GM21529 (cell line): Measurements from ENCODE around the gene FGFR2.
"Not testable (repeated sequence)": the region's sequence is repeated elsewhere in the genome, so short reads cannot be mapped to it uniquely, and the experiment has no call there.

Experiments
- ATAC-seq: cut with Tn5 transposase; IDR thresholded peaks from one replicate; pipeline ENCODE4 v1.9.1; 2021; ENCODE audit not compliant: unreplicated experiment

The FGFR2 gene

DNA sequence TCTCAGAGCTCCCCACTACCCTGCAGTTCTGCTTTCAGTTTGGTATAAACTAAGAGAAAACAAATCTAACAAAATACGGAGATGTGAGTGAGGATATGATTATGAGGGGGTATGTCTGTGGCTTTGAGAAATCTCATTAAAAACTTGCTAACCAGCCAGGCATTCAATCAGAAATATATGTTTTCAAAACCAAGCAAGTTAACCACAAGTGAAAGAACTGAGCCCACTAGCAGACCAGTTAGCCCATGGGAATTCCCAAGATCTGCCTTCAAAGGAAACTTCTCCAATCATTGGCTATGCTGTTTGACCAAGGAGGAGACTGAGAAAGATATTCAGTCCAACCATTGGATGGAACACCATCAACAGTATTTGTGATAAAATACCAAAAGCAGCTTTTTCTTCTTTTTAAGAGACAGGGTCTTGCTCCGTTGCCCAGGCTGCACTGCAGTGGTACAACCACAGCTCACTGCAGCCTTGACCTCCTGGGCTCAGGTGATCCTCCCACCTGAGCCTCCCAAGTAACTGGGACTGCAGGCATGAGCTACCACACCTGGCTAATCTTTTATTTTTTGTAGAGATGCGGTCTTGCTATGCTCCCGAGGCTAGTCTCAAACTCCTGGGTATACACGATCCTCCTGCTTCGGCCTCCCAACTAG is 41.2 kb downstream of the FGFR2 start:
- no peak for ATAC-seq

DNA sequence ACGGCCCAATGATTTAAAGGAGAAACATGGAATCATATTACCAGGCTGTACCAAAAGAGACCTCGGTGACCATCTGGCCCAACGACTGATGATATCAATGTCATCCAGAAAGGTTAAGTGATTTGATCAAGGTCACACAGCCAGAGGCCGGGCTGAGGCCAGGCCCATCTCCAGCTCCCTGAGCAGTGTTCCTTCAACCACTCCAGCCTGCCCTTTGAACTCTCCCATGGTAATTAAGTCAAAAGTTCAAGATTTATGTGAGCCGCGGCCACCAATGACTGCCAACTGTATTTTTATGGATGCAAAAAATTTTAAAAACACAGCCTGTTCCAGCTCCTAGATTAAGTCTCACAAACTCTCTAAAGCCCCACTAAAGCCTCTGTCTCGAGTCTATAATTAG is 41.8 kb downstream of the FGFR2 start:
- ATAC-seq, result no peak

DNA sequence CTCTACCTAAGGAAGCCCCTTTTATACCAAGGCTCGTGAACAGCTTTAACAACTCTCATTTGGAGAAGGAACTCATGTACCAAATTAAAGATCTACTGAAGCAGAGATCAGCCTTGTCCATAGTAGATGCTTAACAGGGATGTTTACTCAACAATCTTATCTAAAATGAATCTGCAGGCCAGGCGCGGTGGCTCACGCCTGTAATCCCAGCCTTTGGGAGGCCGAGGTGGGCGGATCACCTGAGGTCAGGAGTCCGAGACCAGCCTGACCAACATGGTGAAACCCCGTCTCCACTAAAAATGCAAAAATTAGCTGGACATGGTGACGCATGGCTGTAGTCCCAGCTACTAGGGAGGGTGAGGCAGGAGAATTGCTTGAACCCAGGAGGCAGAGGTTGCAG is 43.3 kb downstream of the FGFR2 start:
- not testable (repeated sequence) for ATAC-seq

DNA sequence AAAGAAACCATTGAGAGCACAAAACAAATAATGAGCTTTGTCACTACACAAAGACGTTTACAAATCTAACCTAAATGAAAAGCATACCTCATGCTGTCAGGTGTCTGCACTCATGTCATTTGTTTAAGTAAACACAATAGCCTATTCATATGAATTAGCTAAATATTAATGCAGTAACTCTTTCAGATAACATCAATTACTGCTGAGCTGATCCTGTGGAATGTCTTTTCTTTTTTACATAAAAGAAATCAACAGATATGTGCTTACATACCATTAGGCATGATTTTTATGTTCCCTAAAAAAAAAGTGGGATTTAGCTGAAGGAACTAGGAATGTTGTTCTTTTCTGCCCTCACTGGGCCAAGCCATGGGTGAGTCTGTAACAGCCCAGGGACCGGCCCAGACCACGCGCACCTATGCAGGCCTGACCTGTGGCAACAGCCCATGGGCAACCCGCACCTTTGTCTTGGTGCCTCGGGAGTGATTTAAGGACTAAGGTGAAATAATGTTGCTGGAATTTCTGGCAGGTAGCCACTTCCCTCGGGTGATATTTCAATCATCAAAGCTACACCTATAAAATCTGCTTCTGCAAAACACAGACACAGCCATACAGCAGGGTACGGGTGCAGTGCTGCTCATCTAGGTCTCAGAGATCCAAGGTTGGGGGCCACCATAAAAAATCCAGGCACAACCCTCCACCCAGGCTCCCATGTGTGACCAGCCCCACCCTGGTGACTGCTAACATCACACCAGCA is 44.6 kb downstream of the FGFR2 start:
- ATAC-seq, result no peak

DNA sequence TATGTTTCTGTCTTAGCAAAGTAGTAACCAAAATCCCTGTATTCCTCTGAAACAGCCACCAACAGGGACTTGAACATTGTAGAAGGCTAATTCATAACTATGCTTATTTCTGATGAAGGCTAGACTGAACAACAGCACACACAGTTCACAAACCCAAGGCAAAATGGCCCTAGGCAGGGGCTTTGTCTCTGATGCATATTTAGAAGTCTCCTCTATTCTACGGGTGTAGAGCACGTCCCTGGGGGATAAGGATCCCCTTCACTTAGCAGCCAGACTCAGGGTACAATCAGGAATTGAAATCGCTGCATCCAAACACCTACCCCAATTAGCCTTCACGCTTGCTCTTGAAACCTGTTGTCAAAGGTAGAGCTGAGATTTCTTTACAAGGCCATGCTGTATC is 45.5 kb downstream of the FGFR2 start:
- ATAC-seq, result no peak

DNA sequence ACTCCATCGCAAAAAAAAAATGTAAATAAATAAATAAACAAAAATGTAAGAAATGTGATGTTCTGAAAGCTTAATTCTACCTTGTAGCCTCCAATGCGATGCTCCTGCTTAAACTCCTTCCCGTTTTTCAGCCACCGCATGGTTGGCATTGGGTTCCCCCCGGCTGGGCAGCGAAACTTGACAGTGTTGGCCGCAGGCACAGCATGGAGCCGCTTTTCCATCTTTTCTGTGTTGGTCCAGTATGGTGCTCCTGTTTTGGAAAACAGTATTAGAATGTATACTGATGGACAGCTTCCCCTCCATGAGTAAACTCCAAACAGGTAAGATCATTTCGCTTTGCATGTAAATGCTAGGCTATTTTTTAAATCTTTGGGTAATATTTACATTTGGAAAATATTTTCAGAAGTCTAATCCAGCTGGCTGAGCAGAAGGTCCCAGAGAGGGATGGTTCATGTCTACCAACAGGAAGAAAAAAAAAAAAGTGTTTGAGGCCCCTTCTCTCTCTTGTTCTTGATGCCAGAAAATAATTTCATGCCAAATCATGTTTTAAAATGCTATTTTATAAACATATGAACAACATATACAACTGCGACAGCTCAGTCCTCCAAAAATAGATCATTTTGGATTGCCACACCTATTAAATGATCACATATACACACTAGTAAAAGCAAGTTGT is 46.9 kb downstream of the FGFR2 start:
- no peak for ATAC-seq

DNA sequence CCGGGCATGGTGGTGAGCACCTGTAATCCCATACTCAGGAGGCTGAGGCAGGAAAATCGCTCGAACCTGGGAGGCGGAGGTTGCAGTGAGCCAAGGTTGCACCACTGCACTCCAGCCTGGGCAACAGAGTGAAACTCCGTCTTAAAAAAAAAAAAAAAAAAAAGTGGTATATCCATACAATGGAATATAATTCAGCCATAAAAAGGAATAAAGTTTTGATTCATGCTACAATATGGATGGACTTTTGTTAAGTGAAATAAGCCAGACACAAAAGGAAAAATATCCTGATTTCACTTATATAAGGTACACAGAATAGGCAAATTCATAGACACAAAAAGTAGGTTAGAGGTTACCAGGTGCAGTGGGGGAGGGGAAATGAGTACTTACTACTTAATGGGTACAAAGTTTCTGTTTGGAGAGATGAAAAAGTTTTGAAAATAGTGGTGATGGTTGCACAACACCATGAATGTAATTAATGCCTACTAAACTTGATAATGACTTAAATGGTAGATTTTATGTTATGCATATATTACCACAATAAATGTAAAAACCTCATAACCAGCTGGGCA is 53.9 kb downstream of the FGFR2 start:
- ATAC-seq, result no peak

DNA sequence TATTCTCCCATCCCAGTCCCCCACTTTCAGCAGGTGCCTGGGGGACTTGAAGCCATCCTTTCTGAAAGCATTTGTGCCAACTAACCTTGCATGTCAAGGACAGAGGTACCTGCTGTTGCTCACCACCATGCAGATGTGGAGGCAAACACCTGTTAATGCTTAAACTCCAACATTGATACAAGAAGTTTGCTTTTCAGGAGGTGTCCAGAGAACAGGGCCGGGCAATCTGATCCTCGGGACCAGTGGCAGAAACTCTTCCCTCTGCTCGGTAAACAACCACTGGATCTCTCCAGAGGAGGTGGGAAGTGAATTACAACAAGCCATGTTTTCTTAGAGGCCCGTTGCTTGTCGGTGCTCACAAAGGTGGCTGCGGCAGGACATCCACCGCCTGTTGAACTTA is 54.7 kb downstream of the FGFR2 start:
- ATAC-seq, result no peak

DNA sequence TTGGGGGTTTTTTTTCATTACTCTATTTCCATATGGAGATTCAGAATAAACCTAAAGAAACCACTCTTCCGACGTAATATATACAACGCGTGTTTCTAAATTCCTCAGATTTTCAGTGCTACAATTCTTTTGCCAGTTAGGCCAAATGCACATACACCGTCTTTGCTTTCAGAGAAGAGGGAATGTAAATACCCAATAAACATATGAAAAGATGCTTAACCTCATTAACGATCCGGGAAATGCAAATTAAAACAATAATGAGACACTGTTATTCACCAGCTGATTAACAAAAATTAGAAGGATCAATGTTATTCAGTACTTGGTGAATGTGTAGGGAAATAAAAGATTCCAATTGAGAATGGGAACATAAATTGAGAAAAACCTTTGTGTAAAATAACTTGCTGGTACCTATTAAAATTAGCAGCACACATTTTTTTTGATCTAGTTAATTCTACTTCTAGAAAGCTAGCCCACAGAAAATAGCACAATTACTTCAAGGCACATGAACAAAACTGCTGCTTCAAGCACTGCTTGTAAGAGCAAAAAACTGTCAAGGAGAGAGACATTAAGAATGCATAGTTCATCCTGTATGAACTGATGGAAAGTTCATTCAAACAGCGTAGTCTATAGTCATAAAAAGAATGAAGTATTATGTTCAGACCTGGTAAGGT is 56.7 kb downstream of the FGFR2 start:
- no peak for ATAC-seq

DNA sequence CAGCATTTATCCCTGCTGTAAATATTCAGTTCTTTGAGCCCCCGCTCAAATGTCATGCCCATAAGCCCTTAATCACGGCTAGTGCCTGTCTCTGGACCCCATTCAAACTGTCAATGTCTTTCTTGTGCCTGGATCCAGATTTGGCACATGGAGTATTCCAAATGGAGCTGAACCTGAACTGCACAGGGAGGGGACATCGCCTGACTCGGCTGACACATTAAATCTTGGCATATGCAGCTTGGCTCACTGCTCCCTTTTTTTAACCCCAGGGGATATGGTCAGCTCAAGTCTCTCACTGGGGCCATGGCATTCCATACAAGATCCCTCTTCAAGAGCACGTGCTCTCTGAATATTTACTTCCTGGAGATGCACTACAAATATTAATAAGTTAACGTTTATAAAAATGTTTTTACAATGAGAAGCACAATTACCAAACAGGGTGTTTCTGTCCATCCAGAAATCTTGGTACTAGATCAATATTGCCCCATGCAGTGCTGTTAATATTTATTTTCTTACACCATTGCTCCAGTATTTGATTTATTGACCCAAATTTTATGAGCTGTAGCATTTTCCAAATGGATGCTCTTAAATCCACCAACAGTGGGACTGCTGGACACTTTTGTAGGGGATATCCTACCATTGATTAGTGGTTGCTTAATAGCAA is 57.4 kb downstream of the FGFR2 start:
- ATAC-seq, result no peak

DNA sequence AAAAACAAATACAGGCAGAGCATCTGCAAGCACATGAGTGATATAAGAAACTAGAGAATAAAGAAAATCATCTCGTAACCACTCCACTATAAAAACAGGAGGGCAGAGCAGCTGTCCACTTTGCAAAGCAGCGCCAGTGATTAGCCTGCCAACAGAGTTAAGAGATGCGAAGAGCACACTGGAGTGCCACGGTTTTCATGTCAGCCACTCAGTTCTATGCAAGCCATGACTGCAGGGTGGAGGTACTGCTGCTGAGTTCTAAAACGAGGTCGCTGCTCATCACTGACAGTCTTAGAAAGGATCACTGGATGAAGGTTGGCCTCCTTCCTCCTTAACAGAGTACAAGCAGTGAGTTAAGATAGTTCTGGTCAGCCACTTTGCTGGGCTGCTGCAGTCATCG is 58.5 kb downstream of the FGFR2 start:
- ATAC-seq, result no peak

DNA sequence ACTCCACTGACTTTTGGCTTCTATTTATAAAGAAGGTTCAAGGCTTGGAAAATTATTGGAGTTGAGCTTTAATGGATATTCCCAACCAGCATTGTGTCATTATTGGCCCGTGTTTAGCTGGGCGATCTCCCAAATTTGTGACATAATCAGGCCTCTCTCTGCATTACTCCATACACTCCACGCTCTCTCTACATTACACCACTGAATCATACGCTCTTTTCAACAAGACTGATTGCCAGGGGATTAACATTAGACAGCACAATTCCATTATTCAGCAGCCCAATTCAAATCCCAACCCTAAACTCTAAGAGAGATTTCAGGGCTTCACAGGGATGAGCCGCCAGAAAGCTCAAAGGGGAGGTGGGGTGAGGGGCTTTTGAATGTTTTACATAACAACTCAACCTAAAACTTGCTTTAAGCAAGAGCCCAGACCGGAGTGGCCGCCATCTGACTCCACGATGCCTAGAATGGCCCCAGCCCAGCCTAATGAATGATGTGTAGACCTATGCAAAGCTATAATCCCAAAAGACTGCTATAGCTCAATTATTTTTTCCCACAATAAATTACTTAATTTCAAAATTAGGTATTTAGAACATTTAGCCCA is 61.8 kb downstream of the FGFR2 start:
- no peak for ATAC-seq

DNA sequence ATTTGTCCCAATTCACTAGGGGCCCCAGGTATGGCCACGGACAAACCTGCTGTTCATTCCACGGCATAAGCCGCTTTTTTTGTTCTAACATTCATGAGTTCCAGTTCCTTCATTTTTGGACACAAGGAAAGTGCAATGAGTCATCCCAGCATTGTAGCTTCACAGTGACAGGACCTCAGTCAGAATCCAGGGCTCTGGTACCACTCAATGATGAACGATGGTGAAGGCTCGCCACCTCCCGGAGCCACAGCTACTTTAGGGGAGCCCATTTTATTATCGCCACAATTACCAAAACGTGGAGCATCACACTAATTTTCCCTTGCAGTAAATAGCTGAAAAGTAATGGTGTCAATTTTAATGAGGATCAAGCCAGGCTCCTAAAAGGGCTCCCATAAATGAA is 62.9 kb downstream of the FGFR2 start:
- ATAC-seq, result no peak

DNA sequence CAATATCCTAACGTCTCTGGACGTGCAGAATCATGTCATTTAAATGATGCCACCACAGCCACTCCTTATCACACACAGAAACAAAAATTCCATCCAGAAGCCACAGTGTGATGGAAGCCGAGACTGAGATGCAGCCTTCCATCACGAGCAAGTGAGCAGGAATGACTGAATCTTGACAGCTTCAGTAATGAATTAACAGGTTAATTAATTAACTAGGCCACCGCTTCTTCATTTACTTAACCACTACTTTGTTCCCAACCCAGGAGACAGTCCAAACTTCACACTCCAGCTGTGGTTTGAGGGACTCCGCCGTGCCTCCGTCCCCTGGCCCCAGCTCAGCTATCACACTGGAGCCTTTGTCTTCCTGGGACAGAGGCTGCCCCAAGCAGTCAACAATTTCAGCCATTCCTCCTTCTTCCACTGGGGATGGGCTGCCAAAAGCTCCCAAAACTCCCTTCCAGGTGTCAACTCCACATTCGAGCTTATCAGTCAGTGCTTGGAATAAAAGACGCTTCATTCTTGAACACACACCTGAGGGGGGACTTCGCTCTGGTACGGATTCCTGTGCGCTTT is 65.9 kb downstream of the FGFR2 start:
- no peak for ATAC-seq

DNA sequence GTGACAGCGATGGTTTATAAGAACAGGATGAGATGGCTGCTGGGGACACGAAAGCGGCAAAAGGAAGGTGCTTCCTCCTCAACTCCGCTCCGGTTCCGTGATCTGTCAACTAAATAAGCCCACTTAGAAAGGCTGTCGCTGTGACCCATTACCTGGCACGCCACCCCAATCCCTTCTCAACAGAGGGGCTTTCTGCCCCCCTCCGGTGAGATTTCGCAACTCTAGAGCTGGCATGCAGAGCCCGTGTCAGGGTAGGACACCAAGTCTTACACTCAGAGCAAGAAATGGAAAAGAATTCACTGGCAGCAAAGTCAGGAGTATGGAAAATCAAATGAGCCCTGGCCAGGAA is 66.4 kb downstream of the FGFR2 start:
- no peak for ATAC-seq

DNA sequence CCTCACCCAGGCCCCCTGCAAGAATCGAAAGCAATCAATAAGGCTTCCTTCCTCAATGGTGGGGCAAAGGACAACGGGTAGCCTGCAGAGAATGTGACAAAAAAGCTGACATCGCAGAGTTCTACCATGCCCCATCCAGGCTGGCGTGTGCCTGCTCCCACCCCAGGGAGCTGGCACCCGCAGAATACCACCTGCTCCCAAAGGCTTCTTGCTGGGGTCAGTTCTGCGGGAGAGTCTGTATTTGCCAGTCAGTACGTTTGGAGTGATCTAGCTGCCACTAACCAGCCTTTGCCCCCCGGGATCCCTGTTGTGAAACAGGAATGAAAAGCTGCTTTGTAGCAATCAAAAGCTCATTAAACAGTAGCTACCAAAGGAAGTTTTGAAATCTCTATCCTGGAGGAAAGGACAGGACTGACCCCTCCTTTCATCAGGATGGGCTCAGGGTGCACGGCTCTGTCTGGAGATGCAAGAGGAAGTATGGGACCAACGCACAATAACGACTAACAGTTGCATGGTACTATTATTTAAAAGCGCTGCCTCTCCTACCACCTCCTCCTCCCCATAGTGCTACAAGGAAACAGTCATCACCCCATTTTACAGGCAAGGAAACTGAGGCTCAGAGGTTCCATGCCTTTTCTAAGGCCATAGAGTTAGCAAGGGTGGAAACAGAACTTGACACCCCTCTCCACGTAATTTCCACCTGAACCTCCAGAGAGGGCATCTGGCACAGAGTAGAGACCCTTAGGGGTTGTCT is 67.0 kb downstream of the FGFR2 start:
- no peak for ATAC-seq

DNA sequence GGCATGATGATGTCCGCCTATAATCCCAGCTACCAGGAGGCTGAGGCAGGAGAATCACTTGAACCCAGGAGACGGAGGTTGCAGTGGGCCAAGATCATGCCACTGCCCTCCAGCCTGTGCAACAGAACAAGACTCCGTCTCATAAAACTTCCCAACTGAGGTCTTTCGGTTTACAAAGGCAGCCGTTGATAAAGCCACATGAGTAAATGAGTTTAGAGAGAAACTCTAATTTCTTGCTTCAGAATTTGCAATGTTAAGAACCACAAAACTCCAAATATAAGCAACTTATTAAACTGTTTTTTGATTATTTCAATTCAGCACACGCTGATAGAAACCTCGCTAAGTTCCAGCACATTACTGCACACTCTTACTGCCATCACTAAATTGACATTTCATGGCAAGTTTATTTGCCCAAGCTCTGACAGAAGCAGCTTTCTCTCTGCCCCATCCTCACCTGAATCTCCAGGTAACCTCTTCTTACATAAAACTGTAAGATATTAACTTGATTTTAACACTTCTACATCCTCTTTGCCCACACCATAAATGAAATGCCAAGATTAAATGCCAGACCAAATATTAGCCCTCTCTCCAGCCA is 67.7 kb downstream of the FGFR2 start:
- no peak for ATAC-seq

DNA sequence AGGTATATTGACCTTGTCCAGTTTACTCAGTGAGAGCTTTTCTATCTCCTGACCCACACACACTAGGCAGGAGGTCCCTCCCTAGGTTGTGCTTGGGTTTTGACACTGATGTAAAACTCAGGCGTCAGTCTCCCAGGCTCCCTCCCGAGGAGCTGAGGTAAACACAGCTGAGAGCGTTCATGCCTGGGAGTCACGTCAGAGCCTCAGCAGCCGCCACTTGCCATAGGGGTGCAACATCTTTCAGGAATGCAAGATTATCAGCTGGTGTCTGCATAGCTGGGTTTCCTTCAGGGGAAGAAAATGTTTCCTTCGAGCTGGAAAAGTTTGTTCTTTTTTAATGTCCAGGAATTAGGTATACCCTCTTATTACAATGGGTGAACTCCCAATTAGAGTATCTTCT is 70.6 kb downstream of the FGFR2 start:
- ATAC-seq, result no peak

DNA sequence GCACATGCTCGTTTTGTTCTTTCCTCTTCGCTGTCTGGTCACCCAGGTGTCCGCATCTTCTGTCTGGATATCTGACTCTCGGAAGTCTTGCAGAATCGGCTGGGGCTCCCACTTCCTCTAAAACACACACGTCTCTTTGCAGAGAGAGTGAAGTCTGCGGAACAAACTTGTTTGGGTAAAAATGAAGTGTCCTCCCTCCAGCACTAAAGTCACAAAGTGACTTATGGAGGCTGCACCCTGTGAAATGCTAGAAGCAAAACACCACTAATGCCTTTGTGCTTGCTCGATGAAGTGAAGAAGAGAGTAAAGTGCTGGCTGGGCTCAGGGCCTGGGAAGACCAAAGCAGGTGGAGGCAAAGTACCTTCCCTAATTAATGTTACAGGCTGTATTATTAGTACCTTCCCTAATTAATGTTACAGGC is 71.4 kb downstream of the FGFR2 start:
- no peak for ATAC-seq
